Hepatocyte (in vitro differentiated cells): ENCODE results near the gene ANKRD13B. TPM values are rescaled to one million over a fixed set of nuclear protein-coding genes. Genes with fewer than 3 reads are reported as not detected.

Source experiments
- DNase-seq: peaks from one replicate; pipeline ENCODE4 v3.0.0-alpha.2; 2016; ENCODE audit warnings: low spot score
- H2AFZ ChIP-seq: fragments of 200-600 bp; sonication (generic); 2 replicates; pipeline ENCODE4 v1.6.0; 2016; ENCODE audit warnings: antibody characterized with exemption, mild to moderate bottlenecking
- H3K27ac ChIP-seq: fragments of 200-600 bp; sonication (generic); 2 replicates; pipeline ENCODE4 v1.5.1; 2016; ENCODE audit warnings: mild to moderate bottlenecking
- H3K27me3 ChIP-seq: fragments of 200-600 bp; sonication (generic); 2 replicates; pipeline ENCODE4 v1.6.1; 2016
- H3K36me3 ChIP-seq: fragments of 200-600 bp; sonication (generic); replicated peaks from 2 replicates; pipeline ENCODE4 v1.5.1; 2016; ENCODE audit warnings: low read depth; ENCODE audit not compliant: insufficient read depth
- H3K4me1 ChIP-seq: fragments of 200-600 bp; sonication (generic); 2 replicates; pipeline ENCODE4 v1.5.1; 2016; ENCODE audit warnings: mild to moderate bottlenecking, moderate library complexity; ENCODE audit not compliant: insufficient read depth
- H3K4me2 ChIP-seq: fragments of 200-600 bp; sonication (generic); 2 replicates; pipeline ENCODE4 v1.6.0; 2016
- H3K4me3 ChIP-seq: fragments of 200-600 bp; sonication (generic); 2 replicates; pipeline ENCODE4 v1.5.1; 2016; ENCODE audit warnings: mild to moderate bottlenecking
- H3K79me2 ChIP-seq: fragments of 200-600 bp; sonication (generic); 2 replicates; pipeline ENCODE4 v1.6.0; 2017; ENCODE audit warnings: mild to moderate bottlenecking
- H3K9me2 ChIP-seq: fragments of 200-600 bp; sonication (generic); replicated peaks from 2 replicates; pipeline ENCODE4 v1.6.0; 2017; ENCODE audit warnings: mild to moderate bottlenecking; ENCODE audit not compliant: insufficient read depth
- H3K9me3 ChIP-seq: fragments of 200-600 bp; sonication (generic); 2 replicates; pipeline ENCODE4 v1.5.1; 2016; ENCODE audit warnings: low read depth, mild to moderate bottlenecking
- H4K20me1 ChIP-seq: fragments of 200-600 bp; sonication (generic); 2 replicates; pipeline ENCODE4 v1.6.0; 2016; ENCODE audit warnings: mild to moderate bottlenecking; ENCODE audit not compliant: insufficient read depth, poor library complexity, severe bottlenecking
- EZH2 ChIP-seq: fragments of 200-600 bp; sonication (generic); IDR thresholded peaks from 2 replicates; pipeline ENCODE4 v1.6.1; 2016; ENCODE audit warnings: antibody characterized with exemption, mild to moderate bottlenecking, borderline replicate concordance
- EZH2phosphoT487 ChIP-seq: fragments of 200-600 bp; sonication (generic); IDR thresholded peaks from one replicate; pipeline ENCODE4 v1.6.1; 2018; ENCODE audit warnings: antibody characterized with exemption, mild to moderate bottlenecking, low read depth, moderate library complexity; ENCODE audit not compliant: unreplicated experiment, severe bottlenecking
- WGBS: methylation state at CpG from one replicate; pipeline ENCODE4 v1.1.6; 2016; ENCODE audit warnings: low lambda C conversion rate; ENCODE audit errors: missing lambda C conversion rate; 5-methylcytosine and 5-hydroxymethylcytosine counted together
- polyA plus RNA-seq: library from polyadenylated mRNA; unstranded; fragments of >200 nt; fragmentation: Nextera tagmentation; extraction: Ambion mirVana; gene quantifications from 2 replicates; pipeline ENCODE4 v1.2.1, GENCODE V29; 2016
- total RNA-seq: library from RNA; depleted of rRNA; stranded (reverse); fragments of >200 nt; gene quantifications from 2 replicates; pipeline ENCODE4 v1.2.3, GENCODE V29; 2014
- TF ChIP-seq, protein P1 (sequence below): fragments of 200-600 bp; sonication (generic); IDR thresholded peaks from 2 replicates; pipeline ENCODE4 v1.5.1; 2016; ENCODE audit warnings: antibody characterized with exemption, mild to moderate bottlenecking; ENCODE audit not compliant: poor library complexity

The ANKRD13B gene
- total and polyA plus RNA-seq, 2 experiments from 2014 or later = 5.1 to 7.2 TPM

GRCh38 chr17:29585080-29585751, 7.7 kb upstream of the ANKRD13B start:
- 83% methylated on average over 8 of the region's 8 CpGs for WGBS
- no peaks in the 10 kb centered on the region for H3K27me3 ChIP-seq
- DNase-seq = no peak
- no peaks in the 10 kb centered on the region for H3K9me3 ChIP-seq
- TF ChIP-seq EZH2phosphoT487 (no peak), EZH2 (no peak)
- TF ChIP-seq, protein P1, sequence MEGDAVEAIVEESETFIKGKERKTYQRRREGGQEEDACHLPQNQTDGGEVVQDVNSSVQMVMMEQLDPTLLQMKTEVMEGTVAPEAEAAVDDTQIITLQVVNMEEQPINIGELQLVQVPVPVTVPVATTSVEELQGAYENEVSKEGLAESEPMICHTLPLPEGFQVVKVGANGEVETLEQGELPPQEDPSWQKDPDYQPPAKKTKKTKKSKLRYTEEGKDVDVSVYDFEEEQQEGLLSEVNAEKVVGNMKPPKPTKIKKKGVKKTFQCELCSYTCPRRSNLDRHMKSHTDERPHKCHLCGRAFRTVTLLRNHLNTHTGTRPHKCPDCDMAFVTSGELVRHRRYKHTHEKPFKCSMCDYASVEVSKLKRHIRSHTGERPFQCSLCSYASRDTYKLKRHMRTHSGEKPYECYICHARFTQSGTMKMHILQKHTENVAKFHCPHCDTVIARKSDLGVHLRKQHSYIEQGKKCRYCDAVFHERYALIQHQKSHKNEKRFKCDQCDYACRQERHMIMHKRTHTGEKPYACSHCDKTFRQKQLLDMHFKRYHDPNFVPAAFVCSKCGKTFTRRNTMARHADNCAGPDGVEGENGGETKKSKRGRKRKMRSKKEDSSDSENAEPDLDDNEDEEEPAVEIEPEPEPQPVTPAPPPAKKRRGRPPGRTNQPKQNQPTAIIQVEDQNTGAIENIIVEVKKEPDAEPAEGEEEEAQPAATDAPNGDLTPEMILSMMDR = no peak
- peaks cover 55% of the 10 kb centered on the region for H3K79me2 ChIP-seq
- H4K20me1 ChIP-seq = peaks cover 43% of the 10 kb centered on the region
- no peaks in the 10 kb centered on the region for H3K36me3 ChIP-seq
- peaks cover 15% of the 10 kb centered on the region for H3K4me1 ChIP-seq
- H3K4me2 ChIP-seq = no peak overlapping the region
- no peak overlapping the region for H3K4me3 ChIP-seq
- H2AFZ ChIP-seq = no peak overlapping the region
- no peaks in the 10 kb centered on the region for H3K9me2 ChIP-seq
- no peak overlapping the region for H3K27ac ChIP-seq

DNA sequence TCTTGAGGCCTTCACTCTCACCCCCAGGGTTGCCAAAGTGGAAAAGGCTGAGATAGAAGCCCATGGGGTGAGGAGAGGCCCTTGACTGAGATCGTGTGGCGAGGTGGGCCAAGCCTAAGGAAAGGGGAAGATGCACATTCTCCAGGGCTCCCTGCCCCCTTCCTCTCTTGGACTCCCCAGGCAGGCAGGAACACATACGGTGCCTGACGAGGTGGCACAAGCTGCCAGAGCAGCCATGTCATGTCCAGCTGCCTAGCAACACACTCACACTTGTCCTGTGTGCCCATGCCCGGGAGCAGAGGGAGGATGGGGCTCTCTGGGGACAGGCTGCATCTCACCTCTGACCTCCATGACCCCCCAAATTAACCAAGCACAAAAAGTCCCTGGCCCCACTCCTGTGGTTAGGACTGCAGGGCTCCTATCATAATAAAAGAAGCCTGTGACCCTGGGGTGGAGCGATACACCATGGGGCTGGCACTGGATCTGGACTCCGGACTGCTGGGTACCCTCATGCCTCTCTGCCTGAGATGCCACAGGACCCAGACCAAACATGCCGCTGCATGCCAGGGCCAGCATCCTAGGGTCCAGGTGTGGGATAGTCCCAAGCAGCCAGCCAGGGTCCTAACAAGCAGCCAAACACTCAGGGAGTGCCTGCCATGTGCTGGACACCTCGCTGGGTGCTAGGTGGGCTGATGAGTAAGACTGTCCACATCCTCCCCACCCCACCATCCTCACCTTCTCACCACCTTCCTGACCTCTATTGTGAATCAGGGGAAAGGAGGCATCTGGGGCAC, 6.1 kb upstream of the ANKRD13B start:
- no peak overlapping the region for H3K4me3 ChIP-seq
- no peaks in the 10 kb centered on the region for H3K27me3 ChIP-seq
- no peaks in the 10 kb centered on the region for H3K9me3 ChIP-seq
- no peaks in the 10 kb centered on the region for H3K36me3 ChIP-seq
- no peak overlapping the region for H3K27ac ChIP-seq
- no peak for TF ChIP-seq EZH2phosphoT487
- no peak for TF ChIP-seq EZH2
- TF ChIP-seq, protein P1 = no peak
- no peak for DNase-seq
- no peak overlapping the region for H2AFZ ChIP-seq
- H3K79me2 ChIP-seq = peaks cover 55% of the 10 kb centered on the region
- 93% methylated on average over 9 of the region's 9 CpGs for WGBS
- peaks cover 43% of the 10 kb centered on the region for H4K20me1 ChIP-seq
- H3K9me2 ChIP-seq = no peaks in the 10 kb centered on the region
- no peak overlapping the region for H3K4me2 ChIP-seq
- peaks cover 28% of the 10 kb centered on the region for H3K4me1 ChIP-seq

GRCh38 chr17:29587591-29587990, 5.3 kb upstream of the ANKRD13B start:
- H3K27ac ChIP-seq = no peak overlapping the region
- H3K4me1 ChIP-seq = peaks cover 33% of the 10 kb centered on the region
- H3K4me3 ChIP-seq = no peak overlapping the region
- no peak for DNase-seq
- H3K4me2 ChIP-seq = peak overlapping the region; percentile 93
- no peaks in the 10 kb centered on the region for H3K9me2 ChIP-seq
- TF ChIP-seq, protein P1 = no peak
- no peak for TF ChIP-seq EZH2
- TF ChIP-seq EZH2phosphoT487 = no peak
- WGBS = 88% methylated on average over 6 of the region's 6 CpGs
- peaks cover 43% of the 10 kb centered on the region for H4K20me1 ChIP-seq
- H3K27me3 ChIP-seq = no peaks in the 10 kb centered on the region
- H3K36me3 ChIP-seq = no peaks in the 10 kb centered on the region
- H3K79me2 ChIP-seq = peaks cover 55% of the 10 kb centered on the region
- H3K9me3 ChIP-seq = no peaks in the 10 kb centered on the region
- H2AFZ ChIP-seq = no peak overlapping the region
